ENCODE measurements around the gene ANKRD55.

DNA sequence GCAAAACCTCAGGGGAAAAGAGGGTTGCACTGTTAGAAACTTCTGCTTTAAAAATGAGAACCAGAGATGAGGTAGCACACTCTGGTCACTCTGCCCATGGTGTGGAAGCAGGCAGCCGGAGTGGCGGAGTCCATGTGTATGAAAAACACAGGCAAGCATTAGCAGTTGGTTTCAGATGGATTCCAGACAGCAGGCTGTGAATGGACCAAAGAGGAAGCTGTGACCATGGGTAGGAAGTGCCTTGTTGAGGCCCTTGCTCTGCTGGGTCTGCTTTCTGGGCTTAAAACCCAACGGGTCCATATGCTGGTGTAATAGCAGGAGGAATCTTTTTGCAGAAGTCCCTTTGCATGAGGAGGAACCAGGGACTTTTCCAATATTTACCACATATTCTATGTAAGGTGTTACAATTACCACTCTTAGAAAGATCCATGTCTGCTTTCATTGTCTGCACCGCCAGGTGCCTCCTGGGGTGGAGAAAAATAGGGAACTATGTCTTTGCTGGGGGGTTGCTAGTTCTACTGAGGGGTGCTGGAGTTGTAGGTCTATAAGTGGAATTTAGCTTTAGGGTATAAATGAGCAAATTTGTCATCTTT, 77.0 kb downstream of the ANKRD55 start:
- TF ChIP-seq JUNB (CRISPR knock-in tag; conservative IDR thresholded peaks at IDR 0.05) (no peak), CTCF (IDR thresholded peaks at IDR 0.05 in 2 of 3, conservative IDR thresholded peaks at IDR 0.05 in 1 of 3; ENCODE audit: insufficient read depth in 2 of 3, low read depth in 1 of 3, low read length in 3 of 3) (no peak), ZNF274 (IDR thresholded peaks at IDR 0.05; ENCODE audit: borderline replicate concordance, low read depth, low read length) (no peak), NR4A1 (CRISPR knock-in tag; IDR thresholded peaks at IDR 0.05) (no peak), NR4A1 (tag; IDR thresholded peaks at IDR 0.05) (no peak), DNMT1 (IDR thresholded peaks at IDR 0.05) (no peak), ZNF583 (CRISPR knock-in tag; IDR thresholded peaks at IDR 0.05) (no peak), DPF2 (IDR thresholded peaks at IDR 0.05) (no peak)

All from K562 (cell line).